Thyroid gland (tissue), 4 donors: ENCODE data around the gene VOPP1. TPM values are rescaled to one million over a fixed set of nuclear protein-coding genes. Genes with fewer than 3 reads are reported as not detected.
"Not testable (repeated sequence)": the region's sequence is repeated elsewhere in the genome, so short reads cannot be mapped to it uniquely, and the experiment has no call there.

Experiments
- DNase-seq, 2 donors: peaks; one replicate each; pipeline ENCODE4 v3.0.0-alpha.2; 2019
- H3K27ac ChIP-seq, 3 donors: fragments of 200-600 bp; sonication (generic); 1 replicate in 2 of 3; 2 replicates in 1 of 3; pipeline ENCODE4 v1.5.1; 2016 to 2019; ENCODE audit warnings: mild to moderate bottlenecking in 1 of 3, moderate library complexity in 1 of 3
- H3K27me3 ChIP-seq: fragments of 200-600 bp; sonication (generic); one replicate; pipeline ENCODE4 v1.5.1; 2019
- H3K36me3 ChIP-seq, 2 donors: fragments of 200-600 bp; sonication (generic); one replicate each; pipeline ENCODE4 v1.5.1; 2016 to 2019
- H3K4me1 ChIP-seq, 2 donors: fragments of 200-600 bp; sonication (generic); one replicate each; pipeline ENCODE4 v1.5.1; 2017 to 2019
- H3K4me3 ChIP-seq, 3 donors: fragments of 200-600 bp; sonication (generic); replicated peaks in 1 of 3; 1 replicate in 2 of 3; 2 replicates in 1 of 3; pipeline ENCODE4 v1.5.1; 2016; ENCODE audit warnings: mild to moderate bottlenecking in 1 of 3
- H3K9me3 ChIP-seq: fragments of 200-600 bp; sonication (generic); one replicate; pipeline ENCODE4 v1.5.1; 2017
- POLR2A ChIP-seq, 2 donors: fragments of 450-650 bp; IDR thresholded peaks; one replicate each; pipeline ENCODE4 v1.6.1; 2017; ENCODE audit warnings: antibody characterized with exemption in 2 of 2, mild to moderate bottlenecking in 2 of 2, moderate library complexity in 1 of 2
- WGBS, 2 donors: methylation state at CpG; one replicate each; pipeline ENCODE4 v1.1.5; 2017; 5-methylcytosine and 5-hydroxymethylcytosine counted together
- intact Hi-C: fragments of 100-400 bp; cut with DNase I; formaldehyde crosslinking; loops from one replicate; pipeline ENCODE4 v1.15.1; 2023
- total RNA-seq, 4 donors: library from RNA; depleted of rRNA; stranded (reverse); fragments of >200 nt; gene quantifications; one replicate each; pipeline ENCODE4 v1.2.3, GENCODE V29; 2016
- TF ChIP-seq, protein P1 (sequence below), 6 experiments: fragments of 200-600 bp in 3 of 6; fragments of 450-650 bp in 3 of 6; sonication (generic) in 3 of 6; IDR thresholded peaks; one replicate each; pipeline ENCODE4 v1.5.1; 2016 to 2019; ENCODE audit warnings: antibody characterized with exemption in 6 of 6, mild to moderate bottlenecking in 2 of 6, inconsistent platforms in 1 of 6, moderate library complexity in 1 of 6

The VOPP1 gene
- total RNA-seq, 4 donors from 2014 or later: 42.6 to 58.0 (median 46.2) TPM

DNA sequence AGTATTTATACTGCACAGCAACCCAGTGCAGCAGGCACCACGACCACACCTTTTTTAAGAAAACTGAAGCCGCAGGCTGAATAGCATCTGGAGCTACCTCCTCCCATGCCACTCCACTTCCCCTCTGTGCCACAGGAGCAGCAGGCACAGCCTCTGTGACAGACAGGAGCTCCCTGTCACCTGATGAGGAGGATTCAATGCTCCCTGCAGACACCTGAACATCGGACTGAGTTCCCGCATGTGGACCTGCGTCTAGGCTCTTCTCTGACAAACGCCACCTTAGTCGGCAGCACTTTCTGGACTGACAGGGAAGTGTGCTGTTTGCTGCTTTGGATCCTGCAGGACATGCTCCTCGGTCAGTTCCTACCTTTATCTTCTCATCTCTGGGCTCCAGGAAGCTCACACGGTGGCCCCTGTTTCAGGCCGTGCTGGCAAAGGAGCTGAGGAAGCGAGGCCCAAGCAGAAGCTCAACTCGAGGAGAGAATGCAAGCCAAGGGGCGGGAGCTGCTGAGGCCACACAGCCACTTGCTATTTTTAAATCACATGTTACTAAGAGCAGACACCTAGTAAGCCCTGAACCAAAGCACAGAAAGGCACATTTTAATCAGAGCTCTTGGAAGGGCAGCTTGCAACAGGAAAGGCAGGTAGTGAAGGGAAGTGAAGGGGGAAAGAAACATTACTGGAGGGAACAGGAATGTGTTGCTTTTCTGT lies 56.6 kb downstream of the VOPP1 start:
- H3K27ac ChIP-seq: no peak overlapping the region
- H3K9me3 ChIP-seq: no peaks in the 10 kb centered on the region
- 74 to 78% methylated on average over 13 of the region's 13 CpGs for WGBS, 2 donors
- H3K4me3 ChIP-seq: no peak overlapping the region
- peaks cover 10% of the 10 kb centered on the region in 2 donors for H3K36me3 ChIP-seq
- TF ChIP-seq, protein P1, sequence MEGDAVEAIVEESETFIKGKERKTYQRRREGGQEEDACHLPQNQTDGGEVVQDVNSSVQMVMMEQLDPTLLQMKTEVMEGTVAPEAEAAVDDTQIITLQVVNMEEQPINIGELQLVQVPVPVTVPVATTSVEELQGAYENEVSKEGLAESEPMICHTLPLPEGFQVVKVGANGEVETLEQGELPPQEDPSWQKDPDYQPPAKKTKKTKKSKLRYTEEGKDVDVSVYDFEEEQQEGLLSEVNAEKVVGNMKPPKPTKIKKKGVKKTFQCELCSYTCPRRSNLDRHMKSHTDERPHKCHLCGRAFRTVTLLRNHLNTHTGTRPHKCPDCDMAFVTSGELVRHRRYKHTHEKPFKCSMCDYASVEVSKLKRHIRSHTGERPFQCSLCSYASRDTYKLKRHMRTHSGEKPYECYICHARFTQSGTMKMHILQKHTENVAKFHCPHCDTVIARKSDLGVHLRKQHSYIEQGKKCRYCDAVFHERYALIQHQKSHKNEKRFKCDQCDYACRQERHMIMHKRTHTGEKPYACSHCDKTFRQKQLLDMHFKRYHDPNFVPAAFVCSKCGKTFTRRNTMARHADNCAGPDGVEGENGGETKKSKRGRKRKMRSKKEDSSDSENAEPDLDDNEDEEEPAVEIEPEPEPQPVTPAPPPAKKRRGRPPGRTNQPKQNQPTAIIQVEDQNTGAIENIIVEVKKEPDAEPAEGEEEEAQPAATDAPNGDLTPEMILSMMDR (IDR thresholded peaks at IDR 0.05): no peak
- no peak for TF ChIP-seq POLR2A (IDR thresholded peaks at IDR 0.05)
- DNase-seq: no peak
- no peaks in the 10 kb centered on the region for H3K27me3 ChIP-seq
- no peaks in the 10 kb centered on the region for H3K4me1 ChIP-seq
- intact Hi-C loops: no loop called here

DNA sequence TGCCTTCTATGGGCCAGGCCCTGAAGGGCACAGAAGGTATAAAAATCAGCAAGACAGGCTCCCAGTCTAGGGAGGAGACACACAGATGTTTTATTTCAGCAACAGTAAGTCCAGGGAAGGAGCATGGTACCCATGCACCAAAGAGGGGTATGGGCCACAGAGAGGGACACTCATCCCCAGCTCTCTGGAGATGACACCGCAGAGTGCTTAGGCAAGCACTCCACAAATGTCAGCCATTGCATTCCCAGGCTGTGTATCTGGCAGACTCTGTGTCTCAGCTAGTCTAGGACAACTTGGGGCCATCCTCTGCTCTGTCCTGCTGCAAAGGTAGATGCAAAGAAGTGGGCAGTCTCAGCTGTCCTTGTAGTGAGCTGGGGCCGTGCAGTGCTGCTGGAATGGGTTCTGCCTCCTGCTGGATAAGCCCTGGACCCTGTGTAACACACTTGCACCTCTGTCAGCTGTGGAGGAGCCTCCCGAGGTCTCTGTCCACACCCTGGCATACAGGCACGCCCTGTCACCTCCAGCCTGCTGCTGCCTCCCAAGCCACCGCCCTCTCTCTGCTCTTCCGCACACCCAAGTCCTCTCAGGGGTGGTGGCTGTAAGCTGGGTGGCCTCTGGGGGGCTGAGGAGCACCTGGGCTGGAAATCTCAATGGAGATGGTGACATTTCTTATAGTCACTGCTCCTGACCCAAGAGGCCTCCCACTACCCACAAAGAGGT lies 57.6 kb downstream of the VOPP1 start:
- no peak for TF ChIP-seq POLR2A (IDR thresholded peaks at IDR 0.05)
- TF ChIP-seq, protein P1 (IDR thresholded peaks at IDR 0.05): no peak
- H3K36me3 ChIP-seq: peaks cover 10% of the 10 kb centered on the region in 2 donors
- no peak overlapping the region for H3K4me3 ChIP-seq
- H3K27me3 ChIP-seq: no peaks in the 10 kb centered on the region
- intact Hi-C loops: no loop called here
- H3K27ac ChIP-seq: no peak overlapping the region
- H3K9me3 ChIP-seq: no peaks in the 10 kb centered on the region
- 89 to 93% methylated on average over 5 to 6 of the region's 6 CpGs for WGBS, 2 donors
- no peak for DNase-seq
- H3K4me1 ChIP-seq: no peaks in the 10 kb centered on the region

DNA sequence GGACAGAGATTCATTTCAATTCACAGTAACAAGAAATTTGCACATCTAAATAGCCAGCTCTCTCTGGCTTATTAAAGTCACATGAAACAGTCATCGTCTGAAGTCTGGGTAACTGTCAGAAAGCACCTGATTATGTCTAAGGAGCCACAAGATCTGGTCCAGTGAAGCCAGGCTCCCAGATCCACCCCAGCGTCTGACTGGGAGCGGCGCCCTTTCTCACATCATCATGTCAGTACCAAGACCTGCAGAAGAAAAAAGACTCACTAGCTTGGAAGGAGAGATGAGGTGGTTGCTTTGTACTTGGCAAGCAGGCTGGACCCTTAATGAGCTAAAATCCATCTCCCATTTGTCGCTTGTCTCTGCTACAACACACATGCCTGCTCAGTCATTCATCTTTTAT lies 58.4 kb downstream of the VOPP1 start:
- H3K27ac ChIP-seq: no peak overlapping the region
- peaks cover 10% of the 10 kb centered on the region in 2 donors for H3K36me3 ChIP-seq
- no peaks in the 10 kb centered on the region for H3K27me3 ChIP-seq
- DNase-seq: no peak
- intact Hi-C loops: no loop called here
- no peaks in the 10 kb centered on the region for H3K4me1 ChIP-seq
- no peaks in the 10 kb centered on the region for H3K9me3 ChIP-seq
- H3K4me3 ChIP-seq: no peak overlapping the region
- 94 to 100% methylated on average over 5 of the region's 5 CpGs for WGBS, 2 donors
- TF ChIP-seq, protein P1 (IDR thresholded peaks at IDR 0.05): no peak
- no peak for TF ChIP-seq POLR2A (IDR thresholded peaks at IDR 0.05)

DNA sequence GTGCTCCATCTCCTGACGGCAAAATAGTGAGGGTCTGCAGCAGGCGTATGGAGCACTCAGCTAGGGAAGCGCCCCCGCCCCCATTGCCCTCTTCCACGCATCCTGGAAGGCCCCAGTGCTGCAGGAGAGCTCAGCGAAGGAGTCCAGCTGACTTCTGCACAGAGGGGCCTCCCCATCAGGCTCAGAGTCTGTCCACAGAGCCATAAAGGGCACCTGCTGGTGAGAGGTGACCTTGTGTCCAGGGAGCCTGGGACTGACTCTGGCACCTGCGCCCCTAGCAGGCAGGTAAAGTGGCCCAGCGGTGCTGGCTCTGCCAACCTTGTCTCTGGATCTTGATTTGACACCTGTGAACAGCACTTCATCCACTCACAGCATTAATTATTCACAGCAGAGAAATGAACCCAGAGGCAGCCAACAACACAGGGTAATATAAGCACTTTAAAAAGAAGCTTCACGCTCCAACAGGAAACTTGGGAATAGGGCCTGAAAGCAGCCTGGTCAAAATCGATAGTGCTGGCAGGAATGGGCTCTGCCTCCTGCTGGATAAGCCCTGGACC lies 59.6 kb downstream of the VOPP1 start:
- TF ChIP-seq, protein P1 (IDR thresholded peaks at IDR 0.05): no peak
- TF ChIP-seq POLR2A (IDR thresholded peaks at IDR 0.05): no peak
- no peaks in the 10 kb centered on the region for H3K9me3 ChIP-seq
- intact Hi-C loops: no loop called here
- H3K27me3 ChIP-seq: no peaks in the 10 kb centered on the region
- 90 to 91% methylated on average over 9 to 10 of the region's 10 CpGs for WGBS, 2 donors
- H3K27ac ChIP-seq: no peak overlapping the region
- no peak overlapping the region for H3K4me3 ChIP-seq
- H3K36me3 ChIP-seq: peaks cover 7 to 8% of the 10 kb centered on the region in 2 donors
- DNase-seq: no peak
- H3K4me1 ChIP-seq: no peaks in the 10 kb centered on the region

DNA sequence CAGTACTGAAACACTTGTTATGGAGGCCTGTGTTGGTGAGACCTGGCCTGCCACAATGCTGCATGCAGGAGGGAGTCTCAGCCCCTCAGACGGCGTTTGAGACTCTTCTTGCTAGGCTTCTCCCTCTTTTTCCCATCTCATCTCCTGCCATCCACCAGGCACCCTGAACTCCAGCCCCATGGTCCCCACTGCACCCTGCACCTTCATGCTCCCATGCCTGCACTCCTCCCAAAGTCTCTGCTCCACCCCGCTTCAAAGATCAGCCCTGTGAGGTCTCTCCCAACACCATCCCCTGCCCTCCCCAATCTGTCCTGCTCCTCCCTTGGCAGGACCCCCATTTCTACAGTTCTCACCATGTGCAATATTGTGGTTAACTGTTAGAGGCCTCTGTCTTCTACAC lies 61.7 kb downstream of the VOPP1 start:
- 96 to 98% methylated on average over 3 of the region's 3 CpGs for WGBS, 2 donors
- TF ChIP-seq, protein P1 (IDR thresholded peaks at IDR 0.05): no peak
- no peak for TF ChIP-seq POLR2A (IDR thresholded peaks at IDR 0.05)
- Histone ChIP-seq H3K36me3 (no peaks in the 10 kb centered on the region), H3K4me1 (no peaks in the 10 kb centered on the region), H3K4me3 (no peak overlapping the region), H3K9me3 (no peaks in the 10 kb centered on the region), H3K27ac (no peak overlapping the region), H3K27me3 (no peaks in the 10 kb centered on the region)
- intact Hi-C loops: no loop called here
- DNase-seq: no peak

DNA sequence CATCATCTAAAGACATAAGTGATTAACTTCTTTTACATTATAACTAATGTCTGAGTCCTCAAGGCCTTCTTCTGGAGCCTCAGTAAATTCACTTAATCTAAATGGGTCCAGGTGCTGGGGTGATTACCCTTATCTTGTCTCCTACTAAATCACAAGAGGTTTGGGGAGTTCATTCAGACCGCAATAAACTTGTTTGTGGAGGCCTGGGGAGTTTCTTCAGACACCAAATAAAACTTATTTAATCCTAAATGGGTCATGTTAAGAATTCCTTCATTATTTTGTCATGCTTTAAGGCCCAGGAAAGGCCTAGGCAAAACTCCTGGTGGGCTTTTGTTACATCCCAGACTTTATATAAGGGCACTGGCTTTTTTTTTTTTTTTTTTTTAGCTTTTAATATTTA lies 62.1 kb downstream of the VOPP1 start:
- H3K27me3 ChIP-seq, H3K4me1 ChIP-seq, H3K27ac ChIP-seq, H3K9me3 ChIP-seq, H3K4me3 ChIP-seq, DNase-seq, intact Hi-C loops, H3K36me3 ChIP-seq: not testable (repeated sequence)
- 98 to 100% methylated on average over 1 of the region's 1 CpG for WGBS, 2 donors
